Inferior parietal cortex (tissue), 1 donor: ENCODE data around the gene VCP.

Experiments used
- DNase-seq: peaks from one replicate; pipeline ENCODE4 v3.0.0-alpha.2; 2016; ENCODE audit errors: extremely low spot score

VCP gene

DNA sequence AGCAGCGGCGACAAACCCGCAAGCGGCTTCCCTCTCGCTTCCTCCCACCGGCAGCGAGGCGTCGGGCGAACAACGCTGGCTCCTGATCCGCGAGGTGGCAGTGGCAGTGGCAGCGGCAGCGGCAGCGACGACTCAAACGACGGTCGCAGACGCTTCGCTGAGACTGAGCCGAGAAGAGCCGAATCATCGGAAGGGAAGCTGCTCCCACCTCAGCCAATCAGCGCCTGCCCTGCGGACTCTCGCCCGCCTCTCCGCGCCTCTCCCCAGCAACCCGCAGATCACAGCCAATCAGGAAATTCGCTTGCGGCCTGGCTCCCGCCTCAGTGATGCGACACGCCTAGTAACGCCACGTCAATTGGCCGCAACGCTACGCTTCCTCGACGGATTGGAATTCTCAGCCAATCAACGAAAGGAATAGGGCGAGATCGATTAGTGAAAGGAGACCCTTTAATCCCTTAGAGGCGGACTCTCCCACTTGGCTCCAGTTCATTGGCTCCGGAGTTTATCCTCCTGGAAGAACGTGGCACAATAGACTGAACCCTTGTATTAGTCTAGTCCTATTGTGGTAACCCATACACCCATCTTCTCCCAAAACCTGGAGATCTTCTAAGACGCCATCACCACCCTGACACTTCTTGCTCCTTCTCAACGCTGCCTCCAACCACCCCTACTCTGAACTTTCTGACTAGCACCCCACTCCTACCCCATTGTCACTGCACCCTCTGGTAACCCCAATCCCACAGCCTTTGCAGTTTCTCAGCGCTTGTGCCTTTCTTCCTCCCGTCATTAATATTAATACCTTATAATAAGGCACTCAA lies at the start of gene VCP:
TSS of gene VCP (minus strand) at position 165 of the 818 bp plus-strand sequence. CDS start 272 bp downstream, outside the sequence.
- DNase-seq = peak; percentile 98

- peak; percentile 95 for DNase-seq
Observed at GRCh38 chr9:35116898-35117551, 44.6 kb upstream of the VCP start.

DNA sequence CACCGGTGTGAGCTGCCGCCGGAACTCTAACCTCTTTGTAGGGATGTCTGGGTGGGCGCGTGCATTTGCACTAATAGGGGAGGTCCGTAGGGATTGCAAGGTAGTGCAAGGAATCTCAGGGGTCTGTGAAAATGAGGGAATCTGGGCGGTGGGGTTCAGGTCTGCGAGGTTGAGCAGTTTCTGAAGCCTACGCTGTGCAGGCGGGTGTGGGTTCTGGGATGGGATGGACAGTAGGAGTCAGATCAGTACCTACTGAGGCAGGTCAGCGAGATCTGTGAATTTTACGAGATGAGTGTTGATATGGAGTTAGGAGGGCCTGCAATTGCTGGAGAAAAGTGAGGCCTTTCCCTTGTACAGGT lies 44.1 kb upstream of the VCP start:
- DNase-seq = no peak

- peak; percentile 60 for DNase-seq
Observed at GRCh38 chr9:35115680-35116538, 43.5 kb upstream of the VCP start, which contains the start of gene ATOSB. Gene ATOSB, minus strand, starts transcription at chr9:35115862. Its CDS starts 7,588 bp downstream, at chr9:35108274.

- peak; percentile 4 for DNase-seq
Observed at GRCh38 chr9:35114840-35115628, 42.6 kb upstream of the VCP start.

DNA sequence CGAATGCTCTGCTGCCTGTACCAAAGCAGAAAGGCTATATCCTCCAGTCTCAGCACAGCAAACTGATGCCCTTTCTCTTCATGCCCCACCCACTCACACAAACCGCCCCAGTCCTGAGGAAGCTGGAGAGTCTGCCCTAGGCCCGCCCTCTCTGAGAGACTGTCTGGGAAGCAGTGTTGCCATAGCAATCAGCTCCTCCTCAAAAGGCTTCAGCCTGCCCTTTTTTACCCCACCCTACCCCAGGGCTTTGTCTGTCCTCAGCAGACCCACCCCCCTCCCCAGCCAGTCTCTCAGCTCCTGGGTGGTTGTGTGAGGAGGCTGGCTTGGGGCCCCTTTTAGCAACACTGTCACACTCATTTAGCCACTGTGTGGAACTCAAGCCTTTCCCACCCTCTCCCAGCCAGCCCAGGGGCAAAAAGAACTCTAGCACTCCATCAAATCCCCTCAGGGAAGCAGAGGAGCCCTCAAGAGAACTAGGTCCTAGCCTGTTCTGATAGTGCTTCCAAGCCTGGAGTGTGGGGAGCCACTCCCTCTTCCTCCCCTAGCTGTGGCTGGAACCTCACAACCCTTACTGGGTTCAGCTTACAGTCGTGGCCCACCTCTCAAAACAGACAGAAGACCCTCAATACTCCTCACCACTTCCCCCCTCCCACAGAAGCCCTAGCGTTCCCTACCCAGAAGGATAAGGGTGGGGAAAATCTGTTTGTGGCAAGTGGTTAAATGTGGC lies 41.9 kb upstream of the VCP start:
- peak; percentile 46 for DNase-seq

DNA sequence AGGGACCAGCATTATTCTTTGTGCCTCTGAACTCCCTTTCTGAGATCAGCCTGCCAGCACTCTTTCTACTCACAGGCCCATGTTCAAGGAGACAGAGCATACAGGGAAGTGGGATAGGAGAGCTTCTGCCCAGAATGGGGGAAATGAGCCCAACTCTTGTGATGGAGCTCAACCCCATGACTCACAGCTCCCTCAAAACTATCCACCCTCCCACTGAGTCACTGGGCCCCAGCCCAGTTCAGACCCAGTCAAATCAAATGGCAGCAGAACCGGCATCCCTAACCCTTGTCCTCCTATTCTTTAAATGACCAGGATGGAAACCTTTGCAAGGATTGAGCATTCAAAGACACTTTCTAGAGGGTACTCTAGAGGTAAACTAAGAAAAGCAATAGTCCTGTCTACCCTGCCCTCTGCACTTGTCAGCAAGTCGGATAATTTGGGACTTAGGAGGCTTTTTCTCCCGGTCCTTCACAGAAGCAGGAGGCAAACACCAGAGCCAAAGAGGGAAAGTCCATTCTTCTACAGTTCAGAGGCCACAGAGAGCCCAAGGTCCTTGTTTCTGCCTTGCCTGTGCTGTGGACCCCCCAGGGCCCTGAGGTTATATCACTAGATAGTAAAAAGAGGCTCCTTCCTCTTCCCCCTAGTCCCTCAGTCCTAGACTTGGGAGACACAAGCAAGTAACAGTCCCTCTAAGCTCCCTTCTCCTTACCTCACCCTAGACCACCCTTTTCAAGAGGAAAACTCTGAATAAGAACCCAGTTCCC lies 40.0 kb upstream of the VCP start:
- no peak for DNase-seq

DNA sequence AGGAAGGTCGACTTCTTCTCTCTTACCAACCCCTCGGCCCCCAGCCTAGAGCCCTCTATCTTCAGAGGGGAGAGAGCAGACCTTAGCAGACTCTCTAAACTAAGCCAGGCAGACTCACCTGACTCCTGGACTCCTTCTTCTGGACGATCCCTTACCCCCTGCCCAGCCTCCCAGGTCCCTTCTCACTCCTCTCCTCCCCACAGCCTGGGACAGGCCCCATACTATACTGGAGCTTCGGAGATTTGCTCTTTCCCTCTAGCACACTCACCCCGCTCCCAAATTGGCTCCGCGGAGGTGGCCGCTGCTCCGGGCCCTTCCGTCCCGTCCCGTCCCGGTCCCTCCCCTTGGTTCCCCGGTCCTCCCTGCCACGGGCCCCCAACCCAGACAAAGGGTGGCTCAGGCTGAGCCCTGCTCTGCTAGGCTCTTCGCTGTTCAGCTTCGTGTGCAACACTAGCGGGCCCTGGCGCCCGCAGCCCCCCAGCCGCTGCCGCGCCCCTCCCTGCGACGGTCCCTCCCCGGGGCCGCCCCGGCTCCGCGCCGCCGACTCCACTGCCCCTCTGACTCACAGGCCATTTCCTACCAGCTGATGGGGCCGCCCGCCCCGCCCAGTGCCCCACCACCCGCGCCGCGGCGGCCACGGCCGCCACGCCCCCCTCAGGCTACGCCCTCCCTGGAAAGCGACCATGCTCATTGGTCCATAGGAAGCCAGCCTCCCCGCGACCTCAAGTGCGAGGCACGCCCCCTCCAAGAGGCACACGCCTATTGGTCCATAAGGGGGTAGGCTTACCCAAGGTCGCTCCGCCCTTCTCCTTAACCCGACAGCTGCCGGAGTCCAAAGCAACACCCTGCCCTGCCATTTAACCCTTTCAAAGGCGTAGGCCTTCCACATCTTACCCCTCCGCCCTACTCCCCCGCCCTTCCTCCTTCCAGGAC lies 38.8 kb upstream of the VCP start:
- DNase-seq = peak; percentile 98

DNA sequence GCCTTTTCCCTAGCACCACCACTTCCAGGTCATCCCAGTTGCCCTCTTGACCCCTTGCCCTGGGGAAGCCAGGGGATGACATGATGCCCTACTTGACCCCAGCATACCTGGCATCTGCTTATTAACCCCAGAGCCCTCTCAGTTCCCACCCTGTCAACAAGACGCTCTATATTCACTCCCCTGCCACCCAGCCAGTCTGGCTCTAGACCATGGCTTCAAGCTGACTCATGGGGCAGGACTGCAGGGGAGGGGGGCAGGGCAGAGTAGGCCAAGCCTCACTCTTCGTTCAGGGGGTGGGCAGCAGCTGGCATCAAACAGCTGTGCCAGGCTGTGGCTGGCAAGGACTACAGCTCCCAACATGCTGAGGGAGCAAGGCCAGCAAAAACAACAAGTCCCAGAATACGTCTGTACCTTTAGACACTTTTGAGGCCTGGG lies 37.9 kb upstream of the VCP start:
- DNase-seq = peak; percentile 30

DNA sequence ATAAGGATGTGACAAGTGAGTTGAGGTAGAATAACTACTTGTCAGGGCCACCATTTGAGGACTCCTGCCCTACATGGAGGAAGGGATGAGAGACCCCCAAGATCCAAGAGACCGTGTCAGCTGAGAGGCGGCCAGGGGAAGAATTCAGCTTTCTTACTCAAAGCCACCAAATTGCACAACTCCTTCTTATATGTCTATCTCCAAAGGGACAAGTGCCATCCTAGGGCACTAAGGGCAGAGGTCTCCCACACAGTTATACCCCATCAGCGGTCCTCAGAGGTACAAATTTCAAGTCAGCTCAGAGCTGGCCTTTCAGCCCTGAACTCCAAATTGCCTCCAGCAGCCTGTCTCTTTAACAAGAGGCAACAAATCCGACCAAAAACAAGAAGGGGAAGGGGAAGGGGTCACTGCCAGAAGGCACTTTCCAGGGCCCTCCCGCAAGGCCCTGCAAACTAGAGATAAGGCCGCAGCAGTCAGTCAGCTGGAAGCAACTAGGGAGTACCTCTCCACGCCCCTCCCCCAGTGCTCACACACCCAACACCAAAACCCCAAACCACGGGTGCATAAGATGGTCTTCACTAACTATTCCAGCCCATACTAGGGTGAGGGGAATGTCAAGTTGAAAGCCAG lies 36.6 kb upstream of the VCP start:
- peak; percentile 6 for DNase-seq

DNA sequence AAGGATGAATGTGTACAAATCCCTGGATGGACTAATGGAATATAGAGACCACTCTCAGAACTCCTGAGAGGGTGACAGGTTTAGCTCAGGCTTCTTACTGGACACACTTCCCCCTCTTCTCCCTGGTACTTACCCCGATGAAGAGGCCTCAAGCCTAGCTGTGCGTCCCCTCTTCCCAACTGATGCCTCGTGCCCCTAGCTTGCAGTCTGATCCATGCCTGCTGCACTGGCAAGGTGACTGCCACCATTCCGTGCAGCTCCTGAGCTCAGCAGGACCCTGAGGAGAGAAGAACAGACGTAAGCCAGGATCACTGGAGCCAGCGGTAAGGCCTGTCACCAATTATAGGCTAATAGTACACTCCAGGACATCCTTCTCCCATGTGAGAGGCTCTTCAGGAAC lies 36.0 kb upstream of the VCP start:
- no peak for DNase-seq

GRCh38 chr9:35107297-35108290 lies 35.2 kb upstream of the VCP start:
- DNase-seq = no peak

DNA sequence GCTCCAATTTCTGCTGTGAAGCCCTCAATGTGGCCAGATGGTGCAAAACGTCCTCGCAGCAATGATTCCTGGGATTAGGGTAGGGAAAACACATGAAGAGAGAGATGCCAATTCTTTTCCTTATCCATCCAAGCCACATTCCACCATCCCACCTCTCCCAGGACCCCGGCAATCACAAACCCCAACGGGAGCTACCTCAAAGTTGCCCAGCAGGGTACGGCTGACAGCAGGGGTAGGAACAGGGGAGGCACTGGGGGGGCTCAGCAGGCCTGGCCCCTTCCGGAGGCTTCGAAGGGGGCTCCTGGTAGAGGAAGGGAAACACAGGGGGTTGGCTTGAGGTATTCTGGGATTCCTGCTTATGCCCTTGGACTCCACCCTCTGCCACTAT lies 33.9 kb upstream of the VCP start:
- no peak for DNase-seq

DNA sequence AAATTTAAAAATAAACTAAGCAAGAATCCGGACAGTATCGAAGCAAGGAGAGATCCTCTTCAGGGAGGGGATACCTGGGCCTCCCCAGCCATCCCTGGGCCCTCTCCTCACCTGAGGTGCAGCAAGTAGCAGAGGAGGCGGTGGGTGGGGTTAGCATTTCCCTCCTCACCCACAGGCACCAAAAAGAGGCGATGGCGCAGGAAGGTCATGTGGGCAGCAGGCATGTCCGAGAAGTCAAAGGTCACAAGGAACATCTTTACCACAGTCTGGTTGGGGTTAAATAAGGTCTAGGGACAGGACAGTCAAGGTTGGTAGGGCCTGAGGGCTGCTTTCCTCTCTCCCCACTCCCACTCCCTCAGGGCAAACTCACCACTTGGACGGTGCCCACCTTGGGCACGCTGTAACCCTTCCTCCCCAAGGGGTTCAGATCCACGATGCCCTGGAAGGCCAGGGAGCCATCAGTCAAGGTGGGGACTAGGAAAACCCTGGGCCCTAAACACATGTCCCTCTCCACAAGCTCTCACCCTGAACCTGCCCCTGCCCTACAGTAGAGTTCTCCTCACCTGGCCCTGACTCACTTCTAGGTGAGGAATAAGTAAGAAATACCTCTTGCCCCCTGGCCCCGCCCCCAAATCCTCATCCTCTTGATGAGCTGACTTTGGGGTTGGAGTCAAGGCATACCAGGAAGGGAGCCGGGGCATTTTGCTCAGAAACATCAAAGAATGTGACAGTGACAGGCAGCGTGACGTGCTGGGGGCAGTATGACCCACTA lies 33.3 kb upstream of the VCP start:
- no peak for DNase-seq

GRCh38 chr9:35105126-35105525 lies 32.7 kb upstream of the VCP start:
- no peak for DNase-seq

GRCh38 chr9:35104586-35104985 lies 32.2 kb upstream of the VCP start:
- no peak for DNase-seq
